Cardiac muscle cell (in vitro differentiated cells and primary cell): ENCODE data around the gene PHKB. TPM values are rescaled to one million over a fixed set of nuclear protein-coding genes. Genes with fewer than 3 reads are reported as not detected.

Experiments used
- DNase-seq, 2 donors: peaks; one replicate each; pipeline versions ENCODE4 v3.0.0 to v3.0.0-alpha.2; 2010 to 2017; ENCODE audit warnings: low read depth in 1 of 2, low spot score in 1 of 2
- H3K27ac ChIP-seq: fragments of 200-600 bp; sonication (generic); 2 replicates; pipeline ENCODE4 v1.5.1; 2016
- H3K27me3 ChIP-seq: fragments of 200-600 bp; sonication (generic); 2 replicates; pipeline ENCODE4 v1.6.0; 2016; ENCODE audit warnings: control low read depth
- H3K36me3 ChIP-seq: fragments of 200-600 bp; sonication (generic); 2 replicates; pipeline ENCODE4 v1.5.1; 2016; ENCODE audit warnings: control low read depth
- H3K4me1 ChIP-seq: fragments of 200-600 bp; sonication (generic); 2 replicates; pipeline ENCODE4 v1.8.1; 2017; ENCODE audit warnings: low read depth, mild to moderate bottlenecking, mixed run types
- H3K4me3 ChIP-seq: fragments of 200-600 bp; sonication (generic); 2 replicates; pipeline ENCODE4 v1.5.1; 2016; ENCODE audit warnings: mild to moderate bottlenecking
- H3K9me3 ChIP-seq: fragments of 200-600 bp; sonication (generic); 2 replicates; pipeline ENCODE4 v1.5.1; 2017; ENCODE audit warnings: low read depth, mild to moderate bottlenecking, control low read depth
- CTCF ChIP-seq: IDR thresholded peaks from 2 replicates; pipeline ENCODE4 v1.5.1; 2012; ENCODE audit warnings: low read depth, mild to moderate bottlenecking, low read length
- polyA plus RNA-seq: library from polyadenylated mRNA; unstranded; fragments of >200 nt; fragmentation: Nextera tagmentation; extraction: Ambion mirVana; gene quantifications from 2 replicates; pipeline ENCODE4 v1.2.1, GENCODE V29; 2016
- total RNA-seq: library from RNA; depleted of rRNA; stranded (reverse); fragments of >200 nt; gene quantifications from 2 replicates; pipeline ENCODE4 v1.2.3, GENCODE V29; 2016

PHKB gene
- total and polyA plus RNA-seq, 2 experiments from 2014 or later, result 84.2 to 107 TPM

GRCh38 chr16:47712276-47713224, 251.4 kb downstream of the PHKB start:
- Histone ChIP-seq H3K4me3 (no peak overlapping the region), H3K4me1 (no peaks in the 10 kb centered on the region), H3K36me3 (no peaks in the 10 kb centered on the region), H3K27ac (no peak overlapping the region), H3K27me3 (no peaks in the 10 kb centered on the region), H3K9me3 (no peaks in the 10 kb centered on the region)
- no peak for TF ChIP-seq CTCF
- DNase-seq, result no peak

GRCh38 chr16:47713225-47713595, 252.1 kb downstream of the PHKB start:
- Histone ChIP-seq H3K36me3 (no peaks in the 10 kb centered on the region), H3K9me3 (no peaks in the 10 kb centered on the region), H3K4me1 (no peaks in the 10 kb centered on the region), H3K27ac (no peak overlapping the region), H3K4me3 (no peak overlapping the region), H3K27me3 (no peaks in the 10 kb centered on the region)
- peak in 1 of 2 donors; percentile 74 for DNase-seq
- TF ChIP-seq CTCF, result no peak

GRCh38 chr16:47715442-47716083, 254.4 kb downstream of the PHKB start:
- no peaks in the 10 kb centered on the region for H3K4me1 ChIP-seq
- no peak overlapping the region for H3K4me3 ChIP-seq
- no peak for DNase-seq
- H3K36me3 ChIP-seq, result no peaks in the 10 kb centered on the region
- H3K9me3 ChIP-seq, result no peaks in the 10 kb centered on the region
- TF ChIP-seq CTCF, result no peak
- no peaks in the 10 kb centered on the region for H3K27me3 ChIP-seq
- H3K27ac ChIP-seq, result no peak overlapping the region

GRCh38 chr16:47716571-47716970, 255.4 kb downstream of the PHKB start:
- peak in 1 of 2 donors; percentile 13 for DNase-seq

GRCh38 chr16:47719713-47720112, 258.6 kb downstream of the PHKB start:
- Histone ChIP-seq H3K36me3 (no peaks in the 10 kb centered on the region), H3K4me3 (no peak overlapping the region), H3K9me3 (no peaks in the 10 kb centered on the region), H3K27me3 (no peaks in the 10 kb centered on the region), H3K27ac (no peak overlapping the region), H3K4me1 (no peaks in the 10 kb centered on the region)
- no peak for DNase-seq
- no peak for TF ChIP-seq CTCF

More at GRCh38 chr16:47716571-47716970, 255.4 kb downstream of the PHKB start:
- no peak for TF ChIP-seq CTCF
- H3K27ac ChIP-seq, result no peak overlapping the region
- H3K27me3 ChIP-seq, result no peaks in the 10 kb centered on the region
- H3K4me3 ChIP-seq, result no peak overlapping the region
- H3K4me1 ChIP-seq, result no peaks in the 10 kb centered on the region
- no peaks in the 10 kb centered on the region for H3K36me3 ChIP-seq
- no peaks in the 10 kb centered on the region for H3K9me3 ChIP-seq
